IMR-90 (cell line): ENCODE results near the gene GSPT1. TPM values are rescaled to one million over a fixed set of nuclear protein-coding genes. Genes with fewer than 3 reads are reported as not detected.

ENCODE experiments used
- ATAC-seq: fragments of 200-7000 bp; cut with Tn5 transposase; 2 replicates; pipeline ENCODE4 v1.9.1; 2020; ENCODE audit warnings: low read depth, mild to moderate bottlenecking, moderate library complexity
- BruUV-seq: library from RNA; stranded (reverse); fragments of 400-500 nt; replicated peaks from 2 replicates; lab custom pipeline; 2021; lab: Mats Ljungman, UMichigan
- CTCF ChIA-PET: fragments of 300-600 bp; formaldehyde crosslinking; extraction: SDS; loops from one replicate; lab custom pipeline; 2021; ENCODE audit warnings: antibody characterized with exemption; lab: Yijun Ruan, JAX
- POLR2A ChIA-PET: fragments of 300-600 bp; sonication (Branson Sonifier 250); formaldehyde crosslinking; loops from one replicate; lab custom pipeline; 2022; ENCODE audit warnings: antibody characterized with exemption; ENCODE audit not compliant: unreplicated experiment; lab: Charles Lee
- DNase-seq: peaks from one replicate; pipeline ENCODE4 v3.0.0; 2013
- H2AFZ ChIP-seq: replicated peaks from 2 replicates; pipeline ENCODE3; 2013; ENCODE audit warnings: low read length, mild to moderate bottlenecking; ENCODE audit not compliant: poor library complexity
- H2AK5ac ChIP-seq: 2 replicates; pipeline ENCODE4 v1.6.1; 2013; ENCODE audit warnings: low read depth, low read length, inconsistent platforms
- H2AK9ac ChIP-seq: replicated peaks from 2 replicates; pipeline ENCODE3; 2013; ENCODE audit warnings: mild to moderate bottlenecking, low read depth, low read length, moderate library complexity; ENCODE audit not compliant: poor library complexity
- H2BK120ac ChIP-seq: 2 replicates; pipeline ENCODE4 v1.6.1; 2013; ENCODE audit warnings: low read depth, low read length, inconsistent platforms
- H2BK15ac ChIP-seq: 3 replicates; pipeline ENCODE4 v1.6.1; 2013; ENCODE audit warnings: low read depth, low read length, inconsistent platforms
- H2BK20ac ChIP-seq: 2 replicates; pipeline ENCODE4 v1.6.1; 2013; ENCODE audit warnings: low read depth, mild to moderate bottlenecking, inconsistent platforms, low read length, moderate library complexity
- H2BK5ac ChIP-seq: 2 replicates; pipeline ENCODE4 v1.6.1; 2013; ENCODE audit warnings: mild to moderate bottlenecking, low read depth, low read length, inconsistent platforms; ENCODE audit not compliant: poor library complexity, severe bottlenecking
- H3K14ac ChIP-seq: replicated peaks from 2 replicates; pipeline ENCODE4 v1.6.1; 2013; ENCODE audit warnings: low read depth, low read length, inconsistent platforms
- H3K18ac ChIP-seq: 2 replicates; pipeline ENCODE4 v1.6.1; 2013; ENCODE audit warnings: low read depth, low read length, control low read depth
- H3K23ac ChIP-seq: 2 replicates; pipeline ENCODE4 v1.6.1; 2013; ENCODE audit warnings: low read depth, low read length, inconsistent platforms
- H3K27ac ChIP-seq: 2 replicates; pipeline ENCODE4 v1.5.1; 2013; ENCODE audit warnings: mild to moderate bottlenecking, control low read depth, low read length; ENCODE audit not compliant: insufficient read depth
- H3K27me3 ChIP-seq: 2 replicates; pipeline ENCODE4 v1.6.1; 2013; ENCODE audit warnings: low read length; ENCODE audit not compliant: control insufficient read depth, insufficient read depth
- H3K36me3 ChIP-seq: 2 replicates; pipeline ENCODE4 v1.6.1; 2013; ENCODE audit warnings: low read length, mixed read lengths; ENCODE audit not compliant: control insufficient read depth, insufficient read depth
- H3K4ac ChIP-seq: 2 replicates; pipeline ENCODE4 v1.6.1; 2013; ENCODE audit warnings: low read depth, low read length, inconsistent platforms
- H3K4me1 ChIP-seq: 2 replicates; pipeline ENCODE4 v1.6.1; 2013; ENCODE audit warnings: low read length, mixed read lengths; ENCODE audit not compliant: control insufficient read depth, insufficient read depth
- H3K4me2 ChIP-seq: 2 replicates; pipeline ENCODE4 v1.6.1; 2013; ENCODE audit warnings: low read depth, mild to moderate bottlenecking, control low read depth, low read length, moderate library complexity
- H3K4me3 ChIP-seq: 2 replicates; pipeline ENCODE4 v1.5.1; 2013; ENCODE audit warnings: low read depth, mild to moderate bottlenecking, control low read depth, low read length, moderate library complexity; ENCODE audit not compliant: insufficient read depth
- H3K56ac ChIP-seq: 2 replicates; pipeline ENCODE4 v1.6.1; 2013; ENCODE audit warnings: low read length, inconsistent platforms; ENCODE audit not compliant: insufficient read depth; ENCODE audit errors: extremely low read depth
- H3K79me1 ChIP-seq, 2 experiments: 2 replicates each; pipeline ENCODE4 v1.6.1; 2013; ENCODE audit warnings: low read length in 2 of 2, inconsistent platforms in 1 of 2, low read depth in 1 of 2
- H3K9ac ChIP-seq: 2 replicates; pipeline ENCODE4 v1.6.1; 2013; ENCODE audit warnings: low read depth, low read length, control low read depth
- H3K9me1 ChIP-seq: 2 replicates; pipeline ENCODE4 v1.6.1; 2013; ENCODE audit warnings: low read length, inconsistent platforms; ENCODE audit not compliant: insufficient read depth
- H3K9me3 ChIP-seq: 2 replicates; pipeline ENCODE4 v1.6.1; 2013; ENCODE audit warnings: low read length; ENCODE audit not compliant: control insufficient read depth, insufficient read depth
- H4K20me1 ChIP-seq: 2 replicates; pipeline ENCODE4 v1.6.1; 2013; ENCODE audit warnings: low read length, inconsistent platforms; ENCODE audit not compliant: insufficient read depth
- H4K5ac ChIP-seq: 2 replicates; pipeline ENCODE4 v1.6.1; 2013; ENCODE audit warnings: mild to moderate bottlenecking, low read depth, low read length, control low read depth
- H4K8ac ChIP-seq, 2 experiments: 2 replicates each; pipeline ENCODE4 v1.6.1; 2013; ENCODE audit warnings: low read depth in 2 of 2, low read length in 2 of 2, control low read depth in 1 of 2, inconsistent platforms in 1 of 2
- H4K91ac ChIP-seq: 2 replicates; pipeline ENCODE4 v1.6.1; 2013; ENCODE audit warnings: low read depth, low read length, inconsistent platforms; ENCODE audit not compliant: insufficient read depth
- CEBPB ChIP-seq: IDR thresholded peaks from 2 replicates; pipeline ENCODE4 v1.6.1; 2012; ENCODE audit warnings: low read depth, low read length, improper control_type of control experiment
- NFE2L2 ChIP-seq: fragments of 150-350 bp; IDR thresholded peaks from 2 replicates; pipeline ENCODE4 v1.6.1; 2016; ENCODE audit warnings: low read depth, mild to moderate bottlenecking, low read length
- WGBS, 2 experiments: methylation state at CpG; one replicate each; pipeline versions ENCODE4 v1.1.5 to v1.1.7; 2013; ENCODE audit warnings: missing lambda C conversion rate in 2 of 2; ENCODE audit not compliant: insufficient read length in 1 of 2; ENCODE audit errors: extremely low coverage in 2 of 2; 5-methylcytosine and 5-hydroxymethylcytosine counted together
- dilution Hi-C: fragments of 300-500 bp; cut with HindIII; formaldehyde crosslinking; loops from one replicate; pipeline ENCODE4 v1.14.3; 2018; ENCODE audit warnings: low sequenced_read_pairs; ENCODE audit not compliant: unreplicated experiment
- in situ Hi-C: fragments of 300-500 bp; cut with MboI; formaldehyde crosslinking; loops from 3 replicates; pipeline ENCODE4 v1.14.3; 2019; ENCODE audit warnings: low sequenced_read_pairs, inconsistent platforms, mixed read lengths
- intact Hi-C: fragments of 100-400 bp; cut with micrococcal nuclease; formaldehyde crosslinking; loops from 2 replicates; pipeline ENCODE4 v1.10.0; 2022
- polyA plus RNA-seq, 3 experiments: library from polyadenylated mRNA; depleted of rRNA; stranded (reverse); fragments of >200 nt; gene quantifications; 2 replicates each; pipeline ENCODE4 v1.2.3, GENCODE V29; 2012; ENCODE audit warnings: low replicate concordance in 1 of 3
- total RNA-seq: library from RNA; depleted of rRNA; stranded (reverse); fragments of >200 nt; gene quantifications from 2 replicates; pipeline ENCODE4 v1.2.3, GENCODE V29; 2012

The GSPT1 gene
- total and polyA plus RNA-seq, 2 of the 4 experiments (the other 2 are of a cell fraction), result 76.3 to 84.8 TPM

DNA sequence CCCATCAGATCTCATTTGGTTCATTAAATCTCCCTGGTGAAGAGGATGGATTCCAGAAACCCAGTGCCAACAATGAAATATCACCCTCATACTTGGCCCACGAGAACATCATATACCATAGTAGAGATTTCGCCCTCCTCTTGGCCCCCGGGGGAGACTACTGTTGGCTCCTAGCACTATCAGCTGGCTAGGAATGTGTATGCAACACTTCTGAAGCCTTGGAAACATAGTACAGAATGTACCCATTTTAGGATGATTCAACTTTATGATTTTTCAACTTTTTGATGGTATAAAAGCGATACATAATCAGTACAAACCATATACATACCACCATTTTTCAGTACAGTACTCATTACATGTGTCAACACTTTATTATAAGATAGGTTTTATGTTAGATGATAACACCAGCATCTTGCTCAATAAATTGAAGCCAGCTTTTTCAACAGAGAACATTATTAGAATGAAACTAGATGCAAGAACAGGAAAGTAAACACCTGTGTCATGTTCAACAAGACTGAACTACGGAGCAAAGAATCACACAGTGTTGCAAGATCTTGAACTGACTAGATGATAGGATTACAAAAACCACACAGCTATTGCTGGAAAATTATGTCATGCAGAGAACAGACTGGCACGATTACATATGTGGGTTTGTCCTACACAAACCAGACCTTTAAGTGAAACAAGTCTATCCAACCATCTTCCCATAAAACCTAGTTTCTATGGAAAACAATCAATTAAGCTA is 81.6 kb downstream of the GSPT1 start:
- CTCF ChIA-PET, result interaction anchor here (0.5 to 1.6 kb wide), 3 partner anchors 37 to 91 kb away, joined by 3 to 5 read pairs (median 4); partner anchors contain the start of gene ZC3H7A
- POLR2A ChIA-PET, result no interaction called here
- ATAC-seq (peak; percentile 71), DNase-seq (peak; percentile 90)
- Histone ChIP-seq H2AK5ac (no peak overlapping the region), H4K91ac (no peak overlapping the region), H3K56ac (no peak overlapping the region), H4K5ac (no peak overlapping the region), H3K4me3 (no peak overlapping the region), H3K18ac (no peak overlapping the region), H3K9ac (no peak overlapping the region), H3K79me1 (peaks cover 0 to 9% of the 10 kb centered on the region in 2 experiments; a peak in 1 of 4 replicates), H3K23ac (no peak overlapping the region), H3K27ac (no peak overlapping the region), H3K4ac (no peak overlapping the region), H3K4me1 (peaks cover 14% of the 10 kb centered on the region), H4K8ac (no peak overlapping the region), H3K36me3 (peaks cover 26% of the 10 kb centered on the region), H2BK20ac (no peak overlapping the region), H2BK15ac (no peak overlapping the region), H3K27me3 (no peaks in the 10 kb centered on the region), H2BK120ac (no peak overlapping the region), H3K4me2 (no peak overlapping the region; the same call in 1 of the 2 replicates), H2AK9ac (no peak overlapping the region), H3K14ac (no peak overlapping the region), H3K9me1 (peaks cover 10% of the 10 kb centered on the region), H2BK5ac (peak overlapping the region; percentile 3), H4K20me1 (peaks cover 11% of the 10 kb centered on the region), H2AFZ (no peak overlapping the region), H3K9me3 (no peaks in the 10 kb centered on the region)
- dilution Hi-C loops (no loop called here), intact Hi-C loops (no loop called here), in situ Hi-C loops (no loop called here)
- BruUV-seq, result no TSS peak
- TF ChIP-seq CEBPB (peak; percentile 95), NFE2L2 (no peak)
- WGBS, 2 experiments, result no CpG with 5 or more reads among the region's 6 CpGs
